HG03354 (cell line): Measurements from ENCODE around the gene ANO9.
"Not testable (repeated sequence)": the region's sequence is repeated elsewhere in the genome, so short reads cannot be mapped to it uniquely, and the experiment has no call there.

Source experiments
- ATAC-seq: cut with Tn5 transposase; IDR thresholded peaks from one replicate; pipeline ENCODE4 v1.9.1; 2021; ENCODE audit warnings: mild to moderate bottlenecking; ENCODE audit not compliant: unreplicated experiment, poor library complexity, severe bottlenecking

ANO9 gene

GRCh38 chr11:405954-406795 lies 35.6 kb downstream of the ANO9 start:
- no peak for ATAC-seq

- no peak for ATAC-seq
Observed at GRCh38 chr11:405323-405953, 36.4 kb downstream of the ANO9 start.

DNA sequence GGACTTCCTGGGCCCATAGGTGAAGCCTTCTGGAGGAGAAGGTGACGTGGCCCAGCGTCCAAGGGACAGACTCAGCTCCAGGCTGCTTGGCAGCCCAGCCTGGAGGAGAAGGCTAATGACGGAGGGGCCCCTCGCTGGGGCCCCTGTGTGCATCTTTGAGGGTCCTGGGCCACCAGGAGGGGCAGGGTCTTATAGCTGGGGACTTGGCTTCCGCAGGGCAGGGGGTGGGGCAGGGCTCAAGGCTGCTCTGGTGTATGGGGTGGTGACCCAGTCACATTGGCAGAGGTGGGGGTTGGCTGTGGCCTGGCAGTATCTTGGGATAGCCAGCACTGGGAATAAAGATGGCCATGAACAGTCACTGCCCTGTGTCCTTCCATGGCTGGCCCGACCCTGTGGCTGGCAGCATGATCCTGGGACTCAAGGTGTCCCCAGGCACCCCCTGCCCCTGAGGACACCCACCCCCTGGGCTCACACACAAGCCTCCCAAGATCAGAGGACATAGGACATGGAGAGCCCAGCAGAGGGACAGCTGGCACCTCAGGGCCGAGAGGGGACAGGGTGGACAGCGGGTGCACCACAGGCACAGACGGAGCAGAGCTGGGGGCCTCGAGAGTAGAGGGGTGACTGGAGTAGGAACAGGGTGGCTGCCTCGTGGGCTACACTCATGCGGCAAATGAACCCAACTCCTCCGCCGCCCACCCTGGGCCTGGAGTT lies 37.1 kb downstream of the ANO9 start:
- ATAC-seq, result no peak

- ATAC-seq, result no peak
Observed at GRCh38 chr11:403761-404431, 37.9 kb downstream of the ANO9 start.

DNA sequence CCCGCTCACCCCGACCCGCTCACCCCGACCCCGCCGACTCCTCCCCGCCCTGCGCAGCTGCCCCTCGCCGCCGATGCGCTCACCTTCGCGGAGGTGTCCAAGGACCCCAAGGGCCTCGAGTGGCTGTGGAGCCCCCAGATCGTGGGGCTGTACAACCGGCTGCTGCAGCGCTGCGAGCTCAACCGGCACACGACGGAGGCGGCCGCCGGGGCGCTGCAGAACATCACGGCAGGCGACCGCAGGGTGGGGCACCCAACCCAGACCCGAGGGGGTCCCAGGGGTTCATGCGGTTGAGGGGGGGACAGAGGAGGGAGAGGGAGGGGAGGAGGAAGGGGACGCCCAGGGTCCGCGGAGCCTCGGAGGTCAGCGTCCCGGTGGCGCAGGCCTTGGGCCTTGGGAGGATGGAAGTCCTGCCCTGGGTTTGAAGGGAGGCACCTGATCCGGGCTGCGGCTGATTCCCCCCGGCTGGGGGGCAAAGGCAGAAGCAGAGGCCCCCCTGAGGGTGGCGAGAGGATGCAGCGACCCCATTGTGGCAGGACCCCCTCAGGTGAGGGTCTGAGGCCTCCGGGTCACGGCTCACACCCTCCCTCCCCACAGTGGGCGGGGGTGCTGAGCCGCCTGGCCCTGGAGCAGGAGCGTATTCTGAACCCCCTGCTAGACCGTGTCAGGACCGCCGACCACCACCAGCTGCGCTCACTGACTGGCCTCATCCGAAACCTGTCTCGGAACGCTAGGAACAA lies 38.6 kb downstream of the ANO9 start:
- no peak for ATAC-seq

GRCh38 chr11:401196-401595 lies 40.6 kb downstream of the ANO9 start:
- ATAC-seq, result not testable (repeated sequence)

- ATAC-seq, result no peak
Observed at GRCh38 chr11:400241-400689, 41.5 kb downstream of the ANO9 start.

DNA sequence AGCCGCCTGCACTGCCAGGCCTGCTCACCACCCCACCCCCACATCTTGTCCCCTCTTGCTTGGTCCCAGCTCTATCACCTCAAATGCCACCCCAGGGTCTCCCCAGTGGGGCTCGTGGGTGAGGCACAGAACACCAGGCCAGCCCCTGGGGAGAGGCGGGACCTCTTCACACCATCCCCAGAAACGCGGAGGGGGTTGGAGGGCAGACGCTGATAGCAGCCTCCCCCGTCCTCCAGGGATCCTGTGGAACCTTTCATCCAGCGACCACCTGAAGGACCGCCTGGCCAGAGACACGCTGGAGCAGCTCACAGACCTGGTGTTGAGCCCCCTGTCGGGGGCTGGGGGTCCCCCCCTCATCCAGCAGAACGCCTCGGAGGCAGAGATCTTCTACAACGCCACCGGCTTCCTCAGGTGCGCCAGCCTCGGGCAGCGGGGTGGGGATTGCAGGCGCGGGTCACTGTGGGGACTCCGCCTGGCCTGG lies 42.0 kb downstream of the ANO9 start:
- ATAC-seq, result no peak

DNA sequence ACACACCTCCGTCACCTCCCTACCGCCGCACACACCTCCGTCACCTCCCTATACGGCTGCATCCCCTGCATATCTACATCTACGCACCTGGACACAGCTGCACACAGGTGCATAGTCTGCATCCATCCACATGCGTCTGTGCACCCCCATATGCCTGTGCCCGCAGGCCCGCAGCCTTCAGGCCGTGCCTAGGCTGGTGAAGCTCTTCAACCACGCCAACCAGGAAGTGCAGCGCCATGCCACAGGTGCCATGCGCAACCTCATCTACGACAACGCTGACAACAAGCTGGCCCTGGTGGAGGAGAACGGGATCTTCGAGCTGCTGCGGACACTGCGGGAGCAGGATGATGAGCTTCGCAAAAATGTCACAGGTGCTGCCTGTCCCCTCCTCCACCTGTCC lies 43.0 kb downstream of the ANO9 start:
- no peak for ATAC-seq

GRCh38 chr11:396948-397548 lies 44.8 kb downstream of the ANO9 start:
- peak; percentile 83 for ATAC-seq

GRCh38 chr11:396511-396947 lies 45.3 kb downstream of the ANO9 start:
- peak; percentile 30 for ATAC-seq

- no peak for ATAC-seq
Observed at GRCh38 chr11:395866-396265, 45.9 kb downstream of the ANO9 start.

GRCh38 chr11:394858-395655 lies 46.8 kb downstream of the ANO9 start:
- no peak for ATAC-seq

DNA sequence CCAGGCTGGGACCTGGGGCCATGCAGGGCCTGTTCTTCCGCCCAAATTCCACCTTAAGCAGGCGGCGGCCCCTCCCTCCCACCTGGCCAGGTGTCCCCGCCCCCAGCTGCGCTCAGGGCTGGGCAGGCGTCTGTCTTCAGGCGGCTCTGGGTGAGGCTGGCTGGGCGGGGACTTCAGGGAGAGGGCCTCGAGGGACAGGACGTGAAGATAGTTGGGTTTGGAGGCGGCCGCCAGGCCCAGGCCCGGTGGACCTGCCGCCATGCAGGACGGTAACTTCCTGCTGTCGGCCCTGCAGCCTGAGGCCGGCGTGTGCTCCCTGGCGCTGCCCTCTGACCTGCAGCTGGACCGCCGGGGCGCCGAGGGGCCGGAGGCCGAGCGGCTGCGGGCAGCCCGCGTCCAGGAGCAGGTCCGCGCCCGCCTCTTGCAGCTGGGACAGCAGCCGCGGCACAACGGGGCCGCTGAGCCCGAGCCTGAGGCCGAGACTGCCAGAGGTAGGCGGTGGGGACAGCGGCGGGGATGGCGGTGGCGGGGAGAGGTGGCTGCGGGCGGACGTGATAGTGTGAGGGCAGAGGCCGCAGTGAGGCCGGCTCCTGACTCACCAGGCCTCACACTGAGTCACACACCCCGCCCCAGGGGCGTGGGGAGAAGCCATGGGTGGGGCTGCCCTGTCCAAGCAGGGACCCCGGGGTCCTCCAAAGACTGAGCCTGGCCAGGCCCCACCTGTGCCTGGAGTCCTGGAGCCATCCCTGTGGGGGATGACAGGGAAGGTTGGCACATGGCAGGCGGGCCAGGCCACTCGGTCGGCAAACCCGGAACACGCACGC lies 47.6 kb downstream of the ANO9 start, which contains the start of gene PKP3:
Gene PKP3 (plus strand): TSS at position 176 of the 824 bp plus-strand sequence. CDS start 84 bp downstream, at position 260.
- no peak for ATAC-seq

GRCh38 chr11:393219-394033 lies 48.4 kb downstream of the ANO9 start:
- ATAC-seq, result no peak

DNA sequence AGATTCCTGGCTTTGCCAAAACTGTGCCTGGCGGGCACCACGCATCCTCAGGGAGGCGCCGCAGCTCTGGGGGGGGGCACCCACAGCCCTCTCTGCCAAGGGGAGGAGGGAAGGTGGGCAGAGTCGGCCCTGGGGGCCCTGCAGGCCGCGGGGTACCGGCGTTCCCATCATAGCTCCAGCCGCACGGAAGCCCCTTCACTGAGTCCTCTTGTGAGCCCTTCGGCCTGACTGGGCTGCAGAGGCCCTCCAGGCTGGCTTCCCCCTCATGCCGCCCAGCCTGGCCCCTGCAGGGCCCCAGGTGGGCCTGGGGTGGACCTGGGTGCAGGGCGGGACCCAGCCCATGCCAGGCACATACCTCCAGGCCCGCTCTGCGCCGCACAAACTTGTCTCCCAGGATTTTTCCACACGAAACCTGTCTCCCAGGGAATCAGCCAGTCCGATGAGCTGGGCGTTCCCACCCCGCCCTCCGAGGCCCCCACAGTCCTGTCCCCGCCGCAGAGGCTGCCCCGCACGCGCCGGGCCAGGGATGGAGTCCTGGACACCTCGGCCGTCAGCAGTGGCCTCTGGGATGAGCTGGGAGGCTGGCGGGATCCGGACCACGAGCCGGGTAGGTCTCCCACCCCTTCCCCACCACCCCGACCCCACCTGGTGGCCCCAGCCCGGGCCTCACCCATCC lies 49.6 kb downstream of the ANO9 start:
- no peak for ATAC-seq
